AG09309 (cell line): ENCODE measurements around the gene SLBP.

Source experiments
- DNase-seq: peaks from one replicate; pipeline ENCODE4 v3.0.0-alpha.2; 2010; ENCODE audit warnings: low read depth
- H3K4me3 ChIP-seq: 2 replicates; pipeline ENCODE4 v1.5.1; 2011; ENCODE audit warnings: mild to moderate bottlenecking, low read depth, low read length, moderate library complexity; ENCODE audit not compliant: control insufficient read depth
- TF ChIP-seq, protein P1 (sequence below): IDR thresholded peaks from 2 replicates; pipeline ENCODE4 v1.5.1; 2011; ENCODE audit warnings: mild to moderate bottlenecking, low read depth, low read length, inconsistent platforms; ENCODE audit not compliant: insufficient read depth, control insufficient read depth; ENCODE audit errors: missing control alignments

SLBP gene

DNA sequence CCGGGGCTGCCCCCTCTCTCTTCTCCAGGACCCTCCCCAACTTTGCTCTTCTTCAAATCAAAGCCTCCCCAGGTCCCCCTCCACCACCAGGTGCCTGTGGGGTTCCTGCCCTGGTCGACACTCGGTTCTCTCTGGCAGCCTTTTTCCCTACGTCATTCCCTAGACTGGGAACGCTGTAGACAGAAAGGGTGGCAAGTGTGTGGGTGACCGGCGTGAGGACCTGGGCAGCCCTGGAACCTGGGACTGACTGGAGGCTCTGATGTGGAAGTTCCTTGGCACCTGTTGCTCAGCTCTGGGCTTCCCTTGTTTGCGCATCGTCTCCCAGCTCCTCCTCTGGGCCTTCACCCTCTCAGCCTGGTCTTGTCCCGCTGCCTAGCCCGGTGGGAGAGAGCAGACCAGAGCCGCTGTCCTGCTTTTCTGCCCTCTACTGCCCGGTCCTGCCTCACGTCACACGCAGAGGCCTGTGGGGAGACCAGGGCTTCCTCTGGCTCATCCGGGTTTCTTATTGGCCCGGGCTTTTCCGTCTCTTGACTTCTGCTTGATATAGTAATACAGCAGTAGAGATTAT, 10.5 kb upstream of the SLBP start:
- TF ChIP-seq, protein P1, sequence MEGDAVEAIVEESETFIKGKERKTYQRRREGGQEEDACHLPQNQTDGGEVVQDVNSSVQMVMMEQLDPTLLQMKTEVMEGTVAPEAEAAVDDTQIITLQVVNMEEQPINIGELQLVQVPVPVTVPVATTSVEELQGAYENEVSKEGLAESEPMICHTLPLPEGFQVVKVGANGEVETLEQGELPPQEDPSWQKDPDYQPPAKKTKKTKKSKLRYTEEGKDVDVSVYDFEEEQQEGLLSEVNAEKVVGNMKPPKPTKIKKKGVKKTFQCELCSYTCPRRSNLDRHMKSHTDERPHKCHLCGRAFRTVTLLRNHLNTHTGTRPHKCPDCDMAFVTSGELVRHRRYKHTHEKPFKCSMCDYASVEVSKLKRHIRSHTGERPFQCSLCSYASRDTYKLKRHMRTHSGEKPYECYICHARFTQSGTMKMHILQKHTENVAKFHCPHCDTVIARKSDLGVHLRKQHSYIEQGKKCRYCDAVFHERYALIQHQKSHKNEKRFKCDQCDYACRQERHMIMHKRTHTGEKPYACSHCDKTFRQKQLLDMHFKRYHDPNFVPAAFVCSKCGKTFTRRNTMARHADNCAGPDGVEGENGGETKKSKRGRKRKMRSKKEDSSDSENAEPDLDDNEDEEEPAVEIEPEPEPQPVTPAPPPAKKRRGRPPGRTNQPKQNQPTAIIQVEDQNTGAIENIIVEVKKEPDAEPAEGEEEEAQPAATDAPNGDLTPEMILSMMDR: no peak
- DNase-seq: no peak
- peak overlapping the region; percentile 60 for H3K4me3 ChIP-seq

DNA sequence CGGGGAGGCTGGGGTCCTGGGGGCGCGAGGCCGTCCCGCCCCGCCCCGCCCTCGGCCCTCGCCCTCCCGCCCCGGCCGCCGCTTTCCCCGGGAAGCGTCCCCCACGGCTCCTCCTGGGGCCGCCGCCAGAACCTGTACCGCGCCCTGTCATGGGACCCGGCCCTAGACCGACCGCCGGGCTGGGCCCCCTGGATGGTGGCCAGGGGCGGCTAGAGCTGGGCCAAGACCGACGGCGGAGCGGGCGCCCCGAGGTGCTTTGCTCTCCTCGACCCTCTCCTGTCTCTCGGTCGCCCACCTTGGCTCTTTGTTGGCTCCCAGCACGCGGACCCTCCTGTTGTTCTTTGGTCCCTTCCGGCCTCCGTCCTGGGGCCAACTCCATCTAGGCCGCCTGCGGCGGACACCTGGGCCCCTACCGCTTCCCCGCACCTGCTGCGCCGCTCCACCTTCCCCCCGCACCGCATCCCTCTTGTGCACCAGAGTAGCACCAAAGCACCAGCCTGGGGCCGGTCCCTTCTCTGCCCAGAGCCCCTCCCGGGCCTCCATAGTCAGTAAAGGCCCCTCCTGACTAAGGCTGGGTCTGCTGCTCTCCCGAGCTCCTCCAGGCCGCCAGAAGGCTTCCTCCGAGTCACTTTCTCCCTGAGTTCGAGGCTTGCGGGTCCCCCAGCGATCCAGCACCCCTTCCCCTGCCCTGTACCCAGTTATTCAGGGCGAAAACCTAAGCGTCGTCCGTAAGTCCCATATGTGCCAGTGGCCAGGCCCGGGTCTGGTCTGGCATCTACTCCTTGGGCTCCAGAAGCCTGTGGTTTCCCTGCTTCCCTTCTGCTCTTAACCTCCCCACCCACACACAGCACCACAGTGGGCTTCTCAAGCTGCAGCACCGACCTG, 9.8 kb upstream of the SLBP start:
- DNase-seq: no peak
- H3K4me3 ChIP-seq: peak overlapping the region; percentile 60
- TF ChIP-seq, protein P1: no peak

DNA sequence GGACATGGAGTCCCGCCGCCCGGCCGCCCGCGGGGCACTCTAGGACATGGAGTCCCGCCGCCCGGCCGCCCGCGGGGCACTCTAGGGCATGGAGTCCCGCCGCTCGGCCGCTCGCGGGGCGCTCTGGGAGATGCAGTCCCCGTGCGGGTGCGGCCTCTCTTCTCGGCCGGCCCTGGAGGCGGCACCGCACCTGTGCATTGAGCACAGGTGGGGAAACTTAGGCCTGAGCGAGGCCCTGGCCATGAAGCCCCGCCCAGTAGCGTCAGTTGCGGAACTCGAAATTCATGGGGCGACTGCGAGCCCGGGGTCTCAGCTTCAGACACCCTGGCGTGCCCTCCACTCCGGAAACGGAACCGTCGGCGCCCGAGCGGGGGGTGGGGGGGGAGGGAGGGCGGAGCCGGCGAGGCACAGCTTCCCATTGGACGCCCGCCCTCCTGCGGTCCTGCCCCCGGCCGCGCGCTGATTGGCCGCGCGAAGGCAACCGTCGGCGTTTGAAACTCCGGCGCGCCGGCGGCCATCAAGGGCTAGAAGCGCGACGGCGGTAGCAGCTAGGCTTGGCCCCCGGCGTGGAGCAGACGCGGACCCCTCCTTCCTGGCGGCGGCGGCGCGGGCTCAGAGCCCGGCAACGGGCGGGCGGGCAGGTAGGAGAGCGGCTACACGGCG, 9.0 kb upstream of the SLBP start, which contains the start of the genes TACC3 and TMEM129:
TSS of gene TACC3 (plus strand) at position 519 of the 663 bp plus-strand sequence. CDS start 1,901 bp downstream, outside the sequence.
TSS of gene TMEM129 (minus strand) at position 321 of the 663 bp plus-strand sequence. CDS start 486 bp downstream, outside the sequence.
- DNase-seq: peak; percentile 57
- TF ChIP-seq, protein P1: no peak

DNA sequence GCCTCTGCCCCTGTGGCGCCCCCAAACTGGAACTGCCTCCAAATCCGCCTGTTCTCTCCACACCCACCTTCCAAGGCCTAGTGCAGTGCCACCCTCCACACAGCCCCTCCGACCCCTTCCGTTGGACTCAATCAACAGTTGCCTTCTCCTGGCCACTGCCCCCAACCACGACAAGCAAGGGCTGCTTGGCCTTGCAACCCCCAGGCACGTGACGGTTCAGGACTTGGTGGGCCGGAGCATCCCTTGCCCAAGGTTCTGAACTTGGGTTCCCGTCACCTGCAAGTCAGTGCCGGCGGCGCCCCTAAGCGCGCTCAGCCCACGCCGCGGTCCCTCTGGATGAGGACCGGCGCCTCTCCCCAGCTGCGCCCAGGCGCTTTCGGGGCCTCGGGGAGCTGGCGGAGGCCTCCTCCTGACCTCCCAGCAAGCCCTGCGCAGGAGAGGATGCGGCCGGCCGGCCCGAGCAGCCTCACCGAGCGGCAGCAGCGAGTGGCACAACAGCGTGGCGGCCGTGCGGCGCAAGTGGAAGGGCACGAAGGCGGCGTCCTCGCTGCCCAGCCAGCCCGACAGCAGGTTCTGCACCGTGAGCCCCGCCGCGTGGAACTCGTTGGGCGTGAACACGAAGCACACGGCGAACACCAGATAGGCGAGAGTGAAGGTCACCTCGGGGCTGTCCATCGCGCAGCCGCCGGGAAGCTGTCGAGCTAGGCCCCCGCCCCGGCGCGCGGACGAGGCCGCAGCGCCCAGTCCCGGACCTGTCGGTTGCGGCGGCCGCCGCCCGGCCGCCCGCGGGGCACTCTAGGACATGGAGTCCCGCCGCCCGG, 8.3 kb upstream of the SLBP start:
- TF ChIP-seq, protein P1: no peak
- peak overlapping the region; percentile 60 for H3K4me3 ChIP-seq
- no peak for DNase-seq

More for the DNA sequence above, 9.0 kb upstream of the SLBP start, which contains the start of the genes TACC3 and TMEM129:
- peak within 1 kb of the TSS; percentile 60 for H3K4me3 ChIP-seq

DNA sequence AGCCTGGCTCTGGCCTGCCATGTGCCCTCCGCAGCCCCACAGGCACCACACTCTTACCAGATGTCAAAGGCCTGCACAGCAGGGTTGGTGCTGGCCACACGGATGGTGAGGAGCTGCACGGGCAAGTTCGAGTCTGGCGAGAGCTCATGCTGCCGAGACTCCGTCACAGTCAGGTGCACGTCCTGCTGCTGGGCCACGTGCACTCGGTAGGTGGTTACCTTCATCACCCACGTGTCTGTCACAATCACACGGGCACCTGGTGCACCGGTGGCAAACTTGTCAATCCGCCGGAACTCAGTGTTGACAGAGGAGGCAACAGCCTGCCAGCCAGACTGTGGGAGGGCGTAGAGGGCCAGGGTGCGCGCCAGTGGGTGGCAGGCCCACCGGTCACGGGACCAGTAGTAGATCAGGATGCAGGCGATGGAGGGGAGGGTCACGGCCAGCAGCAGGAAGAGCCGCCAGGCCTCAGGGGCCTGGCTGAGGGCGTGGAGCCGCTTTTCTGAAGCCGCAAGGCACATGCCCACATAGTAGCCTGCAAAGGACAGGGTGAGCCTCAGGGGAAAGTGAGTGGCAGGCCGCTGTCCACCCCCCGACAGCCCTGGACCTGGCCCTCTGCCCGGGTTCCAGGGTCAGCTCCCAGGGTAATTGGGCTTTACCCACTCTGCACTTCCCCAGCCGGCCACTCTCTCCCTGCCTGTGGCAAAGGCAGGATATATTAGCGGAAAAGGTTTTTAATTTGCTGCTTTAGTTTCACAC, 6.2 kb upstream of the SLBP start:
- TF ChIP-seq, protein P1: no peak
- no peak overlapping the region for H3K4me3 ChIP-seq
- DNase-seq: no peak
